WTC11 (cell line): Measurements from ENCODE around the gene DPYSL5. TPM values are rescaled to one million over a fixed set of nuclear protein-coding genes. Genes with fewer than 3 reads are reported as not detected.

Experiments
- ATAC-seq: fragments of 200-7000 bp; cut with Tn5 transposase; 2 replicates; pipeline ENCODE4 v1.10.0; 2021; ENCODE audit warnings: mild to moderate bottlenecking, moderate library complexity
- CTCF ChIA-PET: fragments of 300-600 bp; sonication (Branson Sonifier 250); formaldehyde crosslinking; loops from one replicate; lab custom pipeline; 2021; ENCODE audit warnings: antibody characterized with exemption; lab: Charles Lee
- POLR2A ChIA-PET: fragments of 350-600 bp; sonication (Branson Sonifier 250); formaldehyde crosslinking; loops from one replicate; lab custom pipeline; 2021; ENCODE audit warnings: antibody characterized with exemption; lab: Charles Lee
- DNase-seq: peaks from one replicate; pipeline ENCODE4 v3.0.0; 2021; ENCODE audit warnings: low spot score
- H3K27ac Mint-ChIP-seq: 2 replicates; pipeline ENCODE4 v1.8.0; 2021; ENCODE audit warnings: mixed read lengths
- H3K27me3 Mint-ChIP-seq: 2 replicates; pipeline ENCODE4 v1.8.0; 2021; ENCODE audit warnings: low read depth, mild to moderate bottlenecking, moderate library complexity, mixed read lengths
- H3K36me3 Mint-ChIP-seq: 2 replicates; pipeline ENCODE4 v1.8.0; 2021; ENCODE audit warnings: mixed read lengths
- H3K4me1 Mint-ChIP-seq: 2 replicates; pipeline ENCODE4 v1.8.0; 2022; ENCODE audit warnings: mixed read lengths
- H3K4me3 Mint-ChIP-seq: 2 replicates; pipeline ENCODE4 v1.8.0; 2021; ENCODE audit warnings: mild to moderate bottlenecking, moderate library complexity, mixed read lengths
- H3K9me3 Mint-ChIP-seq: 2 replicates; pipeline ENCODE4 v1.8.0; 2021; ENCODE audit warnings: mixed read lengths
- ATF3 ChIP-seq: sonication (generic); formaldehyde crosslinking; conservative IDR thresholded peaks from 2 replicates; pipeline ENCODE4 v1.8.1; 2022; ENCODE audit warnings: mild to moderate bottlenecking, missing genetic modification reagents
- E2F1 ChIP-seq: sonication (generic); formaldehyde crosslinking; IDR thresholded peaks from 2 replicates; pipeline ENCODE4 v1.8.0; 2022; ENCODE audit warnings: mild to moderate bottlenecking, missing genetic modification reagents
- E2F5 ChIP-seq: sonication (generic); formaldehyde crosslinking; IDR thresholded peaks from 2 replicates; pipeline ENCODE4 v1.8.1; 2022; ENCODE audit warnings: mild to moderate bottlenecking, moderate library complexity, missing genetic modification reagents
- ELF4 ChIP-seq: sonication (generic); formaldehyde crosslinking; IDR thresholded peaks from 2 replicates; pipeline ENCODE4 v1.8.1; 2022; ENCODE audit warnings: low read depth, mild to moderate bottlenecking, moderate library complexity, missing genetic modification reagents
- EMX1 ChIP-seq: fragments of 250-450 bp; sonication (Bioruptor Pico); IDR thresholded peaks from 2 replicates; pipeline ENCODE4 v1.8.0; 2021; ENCODE audit warnings: mild to moderate bottlenecking
- FOXK1 ChIP-seq: sonication (generic); formaldehyde crosslinking; IDR thresholded peaks from 2 replicates; pipeline ENCODE4 v1.8.0; 2022; ENCODE audit warnings: mild to moderate bottlenecking, moderate library complexity, missing genetic modification reagents
- FOXP1 ChIP-seq: sonication (generic); formaldehyde crosslinking; IDR thresholded peaks from 2 replicates; pipeline ENCODE4 v1.8.0; 2022; ENCODE audit warnings: missing genetic modification reagents, mild to moderate bottlenecking, moderate library complexity, borderline replicate concordance
- GABPB1 ChIP-seq: sonication (generic); formaldehyde crosslinking; IDR thresholded peaks from 2 replicates; pipeline ENCODE4 v1.8.1; 2023; ENCODE audit warnings: mild to moderate bottlenecking, missing genetic modification reagents
- MLX ChIP-seq: sonication (generic); formaldehyde crosslinking; IDR thresholded peaks from 2 replicates; pipeline ENCODE4 v1.8.1; 2023; ENCODE audit warnings: mild to moderate bottlenecking, missing genetic modification reagents, moderate library complexity
- NFATC4 ChIP-seq: fragments of 250-450 bp; sonication (Bioruptor Pico); IDR thresholded peaks from 2 replicates; pipeline ENCODE4 v1.9.0; 2021; ENCODE audit warnings: mild to moderate bottlenecking
- NFYB ChIP-seq: sonication (generic); formaldehyde crosslinking; conservative IDR thresholded peaks from 2 replicates; pipeline ENCODE4 v1.8.0; 2022; ENCODE audit warnings: low read depth, missing genetic modification reagents
- PRDM15 ChIP-seq: sonication (generic); formaldehyde crosslinking; IDR thresholded peaks from 2 replicates; pipeline ENCODE4 v1.8.0; 2022; ENCODE audit warnings: missing genetic modification reagents
- PREB ChIP-seq: sonication (generic); formaldehyde crosslinking; IDR thresholded peaks from 2 replicates; pipeline ENCODE4 v1.8.1; 2022; ENCODE audit warnings: mild to moderate bottlenecking, missing genetic modification reagents, moderate library complexity, borderline replicate concordance
- PRRX2 ChIP-seq: fragments of 250-450 bp; sonication (Bioruptor Pico); IDR thresholded peaks from 2 replicates; pipeline ENCODE4 v1.8.0; 2021; ENCODE audit warnings: mild to moderate bottlenecking
- STAT6 ChIP-seq: sonication (generic); formaldehyde crosslinking; conservative IDR thresholded peaks from 2 replicates; pipeline ENCODE4 v1.8.1; 2023; ENCODE audit warnings: mild to moderate bottlenecking, low read depth, missing genetic modification reagents, moderate library complexity
- ZNF263 ChIP-seq: sonication (generic); formaldehyde crosslinking; IDR thresholded peaks from 2 replicates; pipeline ENCODE4 v1.8.1; 2022; ENCODE audit warnings: low read depth, mild to moderate bottlenecking, moderate library complexity, missing genetic modification reagents
- ZNF396 ChIP-seq: fragments of 250-450 bp; sonication (Bioruptor Pico); IDR thresholded peaks from 2 replicates; pipeline ENCODE4 v1.8.0; 2021; ENCODE audit warnings: mild to moderate bottlenecking, moderate library complexity, borderline replicate concordance
- ZSCAN18 ChIP-seq: fragments of 250-450 bp; sonication (Bioruptor Pico); IDR thresholded peaks from 2 replicates; pipeline ENCODE4 v2.1.2; 2022; ENCODE audit warnings: mild to moderate bottlenecking, moderate library complexity
- total RNA-seq: library from RNA; stranded (reverse); gene quantifications from 3 replicates; pipeline ENCODE4 v1.2.3, GENCODE V29; 2021

The DPYSL5 gene
- total RNA-seq, 1 experiment from 2014 or later = 12.1 TPM

GRCh38 chr2:26945991-26946750, 98.2 kb downstream of the DPYSL5 start (continued):
- TF ChIP-seq PREB (no peak), EMX1 (no peak)

- H3K9me3 Mint-ChIP-seq = no peaks in the 10 kb centered on the region
- no peak overlapping the region for H3K4me3 Mint-ChIP-seq
- H3K27me3 Mint-ChIP-seq = peaks cover 28% of the 10 kb centered on the region
- H3K27ac Mint-ChIP-seq = no peak overlapping the region
- DNase-seq (no peak), ATAC-seq (no peak)
- peaks cover 15% of the 10 kb centered on the region for H3K4me1 Mint-ChIP-seq
- H3K36me3 Mint-ChIP-seq = no peaks in the 10 kb centered on the region
- no peak for TF ChIP-seq PRRX2 (CRISPR knock-in tag)
- no peak for TF ChIP-seq ZNF396 (CRISPR knock-in tag)
- TF ChIP-seq FOXK1 (CRISPR knock-in tag) = no peak
- TF ChIP-seq NFATC4 (CRISPR knock-in tag) = no peak
- ChIA-PET CTCF (interaction anchor here (0.7 to 11.9 kb wide), 2 partner anchors 15 to 100 kb away, joined by 3 to 315 read pairs; partner anchors contain the start of gene DPYSL5), POLR2A (no interaction called here)
Observed at GRCh38 chr2:26946841-26947784, 99.2 kb downstream of the DPYSL5 start.

- no peak overlapping the region for H3K27ac Mint-ChIP-seq
- ATAC-seq (no peak), DNase-seq (no peak)
- peaks cover 11% of the 10 kb centered on the region for H3K27me3 Mint-ChIP-seq
- no peak overlapping the region for H3K4me3 Mint-ChIP-seq
- POLR2A ChIA-PET = no interaction called here
- 0 out of 2 replicates have a peak, but pooled peaks cover 2% of the 10 kb centered on the region for H3K4me1 Mint-ChIP-seq
- H3K9me3 Mint-ChIP-seq = no peaks in the 10 kb centered on the region
- CTCF ChIA-PET = no interaction called here
- no peaks in the 10 kb centered on the region for H3K36me3 Mint-ChIP-seq
- no peak for TF ChIP-seq STAT6 (CRISPR knock-in tag)
- no peak for TF ChIP-seq PRDM15 (CRISPR knock-in tag)
- TF ChIP-seq NFYB = no peak
- no peak for TF ChIP-seq ZSCAN18 (CRISPR knock-in tag)
- TF ChIP-seq ZNF263 (CRISPR knock-in tag) = no peak
- TF ChIP-seq E2F5 (CRISPR knock-in tag) = no peak
- TF ChIP-seq FOXP1 (CRISPR knock-in tag) = no peak
- TF ChIP-seq GABPB1 = no peak
- no peak for TF ChIP-seq PRRX2 (CRISPR knock-in tag)
- TF ChIP-seq ELF4 (CRISPR knock-in tag) = no peak
- TF ChIP-seq MLX (CRISPR knock-in tag) = no peak
- TF ChIP-seq ATF3 (CRISPR knock-in tag) = no peak
- no peak for TF ChIP-seq E2F1
Observed at GRCh38 chr2:26948800-26949199, 100.9 kb downstream of the DPYSL5 start.
